Hepatocyte (in vitro differentiated cells): Measurements from ENCODE around the gene NOL3.

Experiments used
- EZH2 ChIP-seq: fragments of 200-600 bp; sonication (generic); IDR thresholded peaks from 2 replicates; pipeline ENCODE4 v1.6.1; 2016; ENCODE audit warnings: antibody characterized with exemption, mild to moderate bottlenecking, borderline replicate concordance
- TF ChIP-seq, protein P1 (sequence below): fragments of 200-600 bp; sonication (generic); IDR thresholded peaks from 2 replicates; pipeline ENCODE4 v1.5.1; 2016; ENCODE audit warnings: antibody characterized with exemption, mild to moderate bottlenecking; ENCODE audit not compliant: poor library complexity

DNA sequence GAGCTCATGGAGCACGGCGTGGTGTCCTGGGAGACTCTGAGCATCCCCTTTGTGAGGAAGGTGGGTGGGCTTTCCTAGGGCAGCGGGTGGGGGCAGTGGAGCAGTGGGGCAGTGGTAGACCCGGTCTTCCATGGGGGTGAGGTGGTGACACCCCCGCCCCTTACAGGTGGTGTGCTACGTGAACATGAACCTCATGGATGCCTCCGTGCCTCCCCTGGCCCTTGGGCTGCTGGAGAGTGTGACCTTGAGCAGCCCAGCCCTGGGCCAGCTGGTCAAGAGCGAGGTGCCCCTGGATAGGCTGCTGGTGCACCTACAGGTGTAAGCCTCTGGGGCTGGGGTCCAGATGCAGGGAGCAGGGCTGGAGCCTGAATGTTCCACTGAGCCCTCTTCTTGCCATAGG lies 30.2 kb downstream of the NOL3 start:
- TF ChIP-seq, protein P1, sequence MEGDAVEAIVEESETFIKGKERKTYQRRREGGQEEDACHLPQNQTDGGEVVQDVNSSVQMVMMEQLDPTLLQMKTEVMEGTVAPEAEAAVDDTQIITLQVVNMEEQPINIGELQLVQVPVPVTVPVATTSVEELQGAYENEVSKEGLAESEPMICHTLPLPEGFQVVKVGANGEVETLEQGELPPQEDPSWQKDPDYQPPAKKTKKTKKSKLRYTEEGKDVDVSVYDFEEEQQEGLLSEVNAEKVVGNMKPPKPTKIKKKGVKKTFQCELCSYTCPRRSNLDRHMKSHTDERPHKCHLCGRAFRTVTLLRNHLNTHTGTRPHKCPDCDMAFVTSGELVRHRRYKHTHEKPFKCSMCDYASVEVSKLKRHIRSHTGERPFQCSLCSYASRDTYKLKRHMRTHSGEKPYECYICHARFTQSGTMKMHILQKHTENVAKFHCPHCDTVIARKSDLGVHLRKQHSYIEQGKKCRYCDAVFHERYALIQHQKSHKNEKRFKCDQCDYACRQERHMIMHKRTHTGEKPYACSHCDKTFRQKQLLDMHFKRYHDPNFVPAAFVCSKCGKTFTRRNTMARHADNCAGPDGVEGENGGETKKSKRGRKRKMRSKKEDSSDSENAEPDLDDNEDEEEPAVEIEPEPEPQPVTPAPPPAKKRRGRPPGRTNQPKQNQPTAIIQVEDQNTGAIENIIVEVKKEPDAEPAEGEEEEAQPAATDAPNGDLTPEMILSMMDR, result no peak
- TF ChIP-seq EZH2, result no peak
